Measurements from ENCODE around the gene SPTBN1. TPM values are rescaled to one million over a fixed set of nuclear protein-coding genes. Genes with fewer than 3 reads are reported as not detected.

Gene SPTBN1
- total and polyA plus RNA-seq, 2 of the 13 experiments (the other 11 are each of a cell fraction or from before 2014, with no cell fraction given) = 123 to 299 TPM

DNA sequence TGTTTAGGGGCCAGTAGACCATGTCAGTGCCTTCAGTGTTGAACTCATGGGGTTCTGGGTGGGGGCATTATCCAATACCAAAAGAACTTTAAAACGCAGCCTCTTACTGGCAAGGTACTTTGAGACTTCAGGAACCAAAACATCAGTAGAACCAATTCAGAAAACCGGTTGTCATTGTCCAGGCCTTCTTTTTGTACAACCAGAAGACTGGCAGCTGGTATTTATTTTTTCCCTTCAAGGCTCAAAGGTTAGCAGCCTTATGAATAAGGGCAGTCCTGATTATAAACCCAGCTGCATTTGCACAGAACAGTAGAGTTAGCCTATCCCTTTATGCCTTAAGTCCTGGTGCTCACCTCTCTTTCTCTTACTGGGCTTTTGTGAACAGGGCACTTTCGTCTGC, 153.5 kb downstream of the SPTBN1 start (continued):
- TF ChIP-seq, protein P1, sequence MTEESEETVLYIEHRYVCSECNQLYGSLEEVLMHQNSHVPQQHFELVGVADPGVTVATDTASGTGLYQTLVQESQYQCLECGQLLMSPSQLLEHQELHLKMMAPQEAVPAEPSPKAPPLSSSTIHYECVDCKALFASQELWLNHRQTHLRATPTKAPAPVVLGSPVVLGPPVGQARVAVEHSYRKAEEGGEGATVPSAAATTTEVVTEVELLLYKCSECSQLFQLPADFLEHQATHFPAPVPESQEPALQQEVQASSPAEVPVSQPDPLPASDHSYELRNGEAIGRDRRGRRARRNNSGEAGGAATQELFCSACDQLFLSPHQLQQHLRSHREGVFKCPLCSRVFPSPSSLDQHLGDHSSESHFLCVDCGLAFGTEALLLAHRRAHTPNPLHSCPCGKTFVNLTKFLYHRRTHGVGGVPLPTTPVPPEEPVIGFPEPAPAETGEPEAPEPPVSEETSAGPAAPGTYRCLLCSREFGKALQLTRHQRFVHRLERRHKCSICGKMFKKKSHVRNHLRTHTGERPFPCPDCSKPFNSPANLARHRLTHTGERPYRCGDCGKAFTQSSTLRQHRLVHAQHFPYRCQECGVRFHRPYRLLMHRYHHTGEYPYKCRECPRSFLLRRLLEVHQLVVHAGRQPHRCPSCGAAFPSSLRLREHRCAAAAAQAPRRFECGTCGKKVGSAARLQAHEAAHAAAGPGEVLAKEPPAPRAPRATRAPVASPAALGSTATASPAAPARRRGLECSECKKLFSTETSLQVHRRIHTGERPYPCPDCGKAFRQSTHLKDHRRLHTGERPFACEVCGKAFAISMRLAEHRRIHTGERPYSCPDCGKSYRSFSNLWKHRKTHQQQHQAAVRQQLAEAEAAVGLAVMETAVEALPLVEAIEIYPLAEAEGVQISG (CRISPR knock-in tag; IDR thresholded peaks at IDR 0.05) = no peak
- TF ChIP-seq ZMYM4 (CRISPR knock-in tag; IDR thresholded peaks at IDR 0.05) = peak; percentile 46
- peak; percentile 61 for TF ChIP-seq FOXA3 (CRISPR knock-in tag; IDR thresholded peaks at IDR 0.05)
- peak; percentile 17; the same call in 1 of the 2 replicates for TF ChIP-seq REPIN1 (CRISPR knock-in tag; IDR thresholded peaks at IDR 0.05; ENCODE audit: borderline replicate concordance, low read depth)
- no peak for TF ChIP-seq KAT2B (IDR thresholded peaks at IDR 0.05; ENCODE audit: borderline replicate concordance, low read depth, low read length)
- TF ChIP-seq SSRP1 (CRISPR knock-in tag; IDR thresholded peaks at IDR 0.05) = peak; percentile 97
- TF ChIP-seq ZNF614 (CRISPR knock-in tag; IDR thresholded peaks at IDR 0.05; ENCODE audit: borderline replicate concordance) = peak; percentile 51; the same call in 1 of the 2 replicates
- TF ChIP-seq, protein P2, sequence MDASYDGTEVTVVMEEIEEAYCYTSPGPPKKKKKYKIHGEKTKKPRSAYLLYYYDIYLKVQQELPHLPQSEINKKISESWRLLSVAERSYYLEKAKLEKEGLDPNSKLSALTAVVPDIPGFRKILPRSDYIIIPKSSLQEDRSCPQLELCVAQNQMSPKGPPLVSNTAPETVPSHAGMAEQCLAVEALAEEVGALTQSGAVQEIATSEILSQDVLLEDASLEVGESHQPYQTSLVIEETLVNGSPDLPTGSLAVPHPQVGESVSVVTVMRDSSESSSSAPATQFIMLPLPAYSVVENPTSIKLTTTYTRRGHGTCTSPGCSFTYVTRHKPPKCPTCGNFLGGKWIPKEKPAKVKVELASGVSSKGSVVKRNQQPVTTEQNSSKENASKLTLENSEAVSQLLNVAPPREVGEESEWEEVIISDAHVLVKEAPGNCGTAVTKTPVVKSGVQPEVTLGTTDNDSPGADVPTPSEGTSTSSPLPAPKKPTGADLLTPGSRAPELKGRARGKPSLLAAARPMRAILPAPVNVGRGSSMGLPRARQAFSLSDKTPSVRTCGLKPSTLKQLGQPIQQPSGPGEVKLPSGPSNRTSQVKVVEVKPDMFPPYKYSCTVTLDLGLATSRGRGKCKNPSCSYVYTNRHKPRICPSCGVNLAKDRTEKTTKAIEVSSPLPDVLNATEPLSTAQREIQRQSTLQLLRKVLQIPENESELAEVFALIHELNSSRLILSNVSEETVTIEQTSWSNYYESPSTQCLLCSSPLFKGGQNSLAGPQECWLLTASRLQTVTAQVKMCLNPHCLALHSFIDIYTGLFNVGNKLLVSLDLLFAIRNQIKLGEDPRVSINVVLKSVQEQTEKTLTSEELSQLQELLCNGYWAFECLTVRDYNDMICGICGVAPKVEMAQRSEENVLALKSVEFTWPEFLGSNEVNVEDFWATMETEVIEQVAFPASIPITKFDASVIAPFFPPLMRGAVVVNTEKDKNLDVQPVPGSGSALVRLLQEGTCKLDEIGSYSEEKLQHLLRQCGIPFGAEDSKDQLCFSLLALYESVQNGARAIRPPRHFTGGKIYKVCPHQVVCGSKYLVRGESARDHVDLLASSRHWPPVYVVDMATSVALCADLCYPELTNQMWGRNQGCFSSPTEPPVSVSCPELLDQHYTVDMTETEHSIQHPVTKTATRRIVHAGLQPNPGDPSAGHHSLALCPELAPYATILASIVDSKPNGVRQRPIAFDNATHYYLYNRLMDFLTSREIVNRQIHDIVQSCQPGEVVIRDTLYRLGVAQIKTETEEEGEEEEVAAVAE (CRISPR knock-in tag; IDR thresholded peaks at IDR 0.05; ENCODE audit: borderline replicate concordance) = peak; percentile 60; the same call in 1 of the 2 replicates
- peak; percentile 57 for TF ChIP-seq ERF (CRISPR knock-in tag; IDR thresholded peaks at IDR 0.05)
- peak; percentile 86 for TF ChIP-seq HNF4A (CRISPR knock-in tag; IDR thresholded peaks at IDR 0.05)
- peak; percentile 62; the same call in 1 of the 2 replicates for TF ChIP-seq KAT8 (CRISPR knock-in tag; IDR thresholded peaks at IDR 0.05)
- TF ChIP-seq ELF1 (CRISPR knock-in tag; IDR thresholded peaks at IDR 0.05) = no peak
- no peak for TF ChIP-seq ATF1 (CRISPR knock-in tag; IDR thresholded peaks at IDR 0.05)
- TF ChIP-seq, protein P3, sequence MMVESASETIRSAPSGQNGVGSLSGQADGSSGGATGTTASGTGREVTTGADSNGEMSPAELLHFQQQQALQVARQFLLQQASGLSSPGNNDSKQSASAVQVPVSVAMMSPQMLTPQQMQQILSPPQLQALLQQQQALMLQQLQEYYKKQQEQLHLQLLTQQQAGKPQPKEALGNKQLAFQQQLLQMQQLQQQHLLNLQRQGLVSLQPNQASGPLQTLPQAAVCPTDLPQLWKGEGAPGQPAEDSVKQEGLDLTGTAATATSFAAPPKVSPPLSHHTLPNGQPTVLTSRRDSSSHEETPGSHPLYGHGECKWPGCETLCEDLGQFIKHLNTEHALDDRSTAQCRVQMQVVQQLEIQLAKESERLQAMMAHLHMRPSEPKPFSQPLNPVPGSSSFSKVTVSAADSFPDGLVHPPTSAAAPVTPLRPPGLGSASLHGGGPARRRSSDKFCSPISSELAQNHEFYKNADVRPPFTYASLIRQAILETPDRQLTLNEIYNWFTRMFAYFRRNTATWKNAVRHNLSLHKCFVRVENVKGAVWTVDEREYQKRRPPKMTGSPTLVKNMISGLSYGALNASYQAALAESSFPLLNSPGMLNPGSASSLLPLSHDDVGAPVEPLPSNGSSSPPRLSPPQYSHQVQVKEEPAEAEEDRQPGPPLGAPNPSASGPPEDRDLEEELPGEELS (CRISPR knock-in tag; IDR thresholded peaks at IDR 0.05) = peak; percentile 49; the same call in 1 of the 2 replicates
- no peak for TF ChIP-seq ATM (IDR thresholded peaks at IDR 0.05; ENCODE audit: borderline replicate concordance)
- no peak for TF ChIP-seq REXO4 (CRISPR knock-in tag; IDR thresholded peaks at IDR 0.05; ENCODE audit: borderline replicate concordance)
- TF ChIP-seq FOXP1 (IDR thresholded peaks at IDR 0.05) = no peak
- TF ChIP-seq FOXP1 (CRISPR knock-in tag; IDR thresholded peaks at IDR 0.05) = 0 out of 2 replicates have a peak, but pooled peaks have one; percentile 1
- 0 out of 2 replicates have a peak, but pooled peaks have one; percentile 30 for TF ChIP-seq SIN3A (IDR thresholded peaks at IDR 0.05; ENCODE audit: borderline replicate concordance, low read depth, low read length)
- no peak for TF ChIP-seq DNMT3B (CRISPR knock-in tag; conservative IDR thresholded peaks at IDR 0.05)
- TF ChIP-seq XRCC5 (optimal IDR thresholded peaks at IDR 0.05; ENCODE audit: low read length) = no peak
